IMR-90 (cell line): ENCODE measurements around the gene FAM236C. TPM values are rescaled to one million over a fixed set of nuclear protein-coding genes. Genes with fewer than 3 reads are reported as not detected.

Experiments
- polyA plus RNA-seq, 3 experiments: library from polyadenylated mRNA; depleted of rRNA; stranded (reverse); fragments of >200 nt; gene quantifications; 2 replicates each; pipeline ENCODE4 v1.2.3, GENCODE V29; 2012; ENCODE audit warnings: low replicate concordance in 1 of 3
- total RNA-seq: library from RNA; depleted of rRNA; stranded (reverse); fragments of >200 nt; gene quantifications from 2 replicates; pipeline ENCODE4 v1.2.3, GENCODE V29; 2012; rRNA removed

The FAM236C gene
- total and polyA plus RNA-seq, 2 of the 4 experiments (the other 2 are of a cell fraction) = not detected

Other genes with a start within 250 kb of the FAM236C start
- 3.3 and 4.5 TPM in 2 replicates for gene PHKA1, start 198.3 kb upstream of the FAM236C start, total RNA-seq
- 2.3 and 2.7 TPM in 2 replicates for gene PHKA1, start 198.3 kb upstream of the FAM236C start, polyA plus RNA-seq (2012; rRNA removed)
- not detected in 2 replicates for gene DMRTC1B, start 135.7 kb upstream of the FAM236C start, total RNA-seq
- not detected in 2 replicates for gene DMRTC1B, start 135.7 kb upstream of the FAM236C start, polyA plus RNA-seq (2012; rRNA removed)
- gene FAM236B, start 130.0 kb upstream of the FAM236C start, total RNA-seq = not detected in 2 replicates
- not detected in 2 replicates for gene FAM236B, start 130.0 kb upstream of the FAM236C start, polyA plus RNA-seq (2012; rRNA removed)
- gene FAM236D, start 104.4 kb upstream of the FAM236C start, total RNA-seq = not detected in 2 replicates
- not detected in 2 replicates for gene FAM236D, start 104.4 kb upstream of the FAM236C start, polyA plus RNA-seq (2012; rRNA removed)
- gene FAM236A, start 25.6 kb downstream of the FAM236C start, total RNA-seq = not detected in 2 replicates
- gene FAM236A, start 25.6 kb downstream of the FAM236C start, polyA plus RNA-seq (2012; rRNA removed) = not detected in 2 replicates
- not detected in 2 replicates for gene DMRTC1, start 31.2 kb downstream of the FAM236C start, total RNA-seq
- not detected in 2 replicates for gene DMRTC1, start 31.2 kb downstream of the FAM236C start, polyA plus RNA-seq (2012; rRNA removed)
- not detected in 2 replicates for gene PABPC1L2B, start 90.3 kb downstream of the FAM236C start, total RNA-seq
- not detected in 2 replicates for gene PABPC1L2B, start 90.3 kb downstream of the FAM236C start, polyA plus RNA-seq (2012; rRNA removed)
- not detected in 2 replicates for gene PABPC1L2A, start 166.9 kb downstream of the FAM236C start, total RNA-seq
- not detected in 2 replicates for gene PABPC1L2A, start 166.9 kb downstream of the FAM236C start, polyA plus RNA-seq (2012; rRNA removed)